GM12891 (cell line): ENCODE data around the gene TMEM186.

ENCODE experiments used
- POLR2A ChIP-seq: IDR thresholded peaks from 2 replicates; pipeline ENCODE4 v1.6.1; 2011; ENCODE audit warnings: low read depth, low read length, control low read depth
- POLR2AphosphoS5 ChIP-seq: IDR thresholded peaks from 2 replicates; pipeline ENCODE4 v1.6.1; 2011; ENCODE audit warnings: low read depth, low read length, control low read depth
- SPI1 ChIP-seq: IDR thresholded peaks from 2 replicates; pipeline ENCODE4 v1.6.1; 2011; ENCODE audit warnings: low read depth, low read length, control low read depth
- TAF1 ChIP-seq: IDR thresholded peaks from 2 replicates; pipeline ENCODE4 v1.6.1; 2011; ENCODE audit warnings: low read depth, low read length, control low read depth

- TF ChIP-seq TAF1 (no peak), POLR2A (no peak), POLR2AphosphoS5 (no peak), SPI1 (no peak)
Measured at GRCh38 chr16:8767176-8767575, 30.3 kb downstream of the TMEM186 start.
